Measurements from ENCODE around the gene ALK. TPM values are rescaled to one million over a fixed set of nuclear protein-coding genes. Genes with fewer than 3 reads are reported as not detected.

ALK gene
- total RNA-seq, 1 experiment from 2014 or later, result 14.7 TPM

- Histone ChIP-seq H3K4me3 (ENCODE audit: low read depth, low read length, poor library complexity, severe bottlenecking) (no peak overlapping the region), H3K27me3 (replicated peaks; ENCODE audit: insufficient read depth, low read depth, low read length, poor library complexity) (no peaks in the 10 kb centered on the region), H3K27ac (ENCODE audit: low read depth, low read length, poor library complexity, severe bottlenecking) (no peak overlapping the region), H3K36me3 (ENCODE audit: insufficient read depth, low read length, poor library complexity, severe bottlenecking) (no peaks in the 10 kb centered on the region), H3K4me1 (ENCODE audit: insufficient read depth, low read length, poor library complexity, severe bottlenecking) (peaks cover 21% of the 10 kb centered on the region), H3K9me3 (ENCODE audit: low read depth, low read length, poor library complexity, severe bottlenecking) (no peaks in the 10 kb centered on the region)
- ChIA-PET CTCF (no interaction called here), POLR2A (ENCODE audit: low non-redundant PET) (interaction anchor here (0.6 kb wide), 1 partner anchor 86 kb away, joined by 3 read pairs; no protein-coding TSS in a partner anchor)
- DNase-seq (ENCODE audit: low spot score), result no peak
- intact Hi-C loops (cut with micrococcal nuclease; ENCODE audit: unreplicated experiment), result no loop called here
- no peak for TF ChIP-seq EZH2 (IDR thresholded peaks at IDR 0.05; ENCODE audit: borderline replicate concordance, low read depth, low read length, poor library complexity, severe bottlenecking)
- no peak for TF ChIP-seq CTCF (conservative IDR thresholded peaks at IDR 0.05; ENCODE audit: low read depth, low read length)
- BruUV-seq (replicated peaks), result no TSS peak
Measured at GRCh38 chr2:29400930-29401653, 520.3 kb downstream of the ALK start.

- peaks cover 38% of the 10 kb centered on the region for H3K4me1 ChIP-seq (ENCODE audit: insufficient read depth, low read length, poor library complexity, severe bottlenecking)
- intact Hi-C loops (cut with micrococcal nuclease; ENCODE audit: unreplicated experiment), result loop anchor here (5.0 kb wide), 1 partner anchor 354 kb away; no protein-coding TSS in a partner anchor
- ChIA-PET POLR2A (ENCODE audit: low non-redundant PET) (no interaction called here), CTCF (no interaction called here)
- no TSS peak for BruUV-seq (replicated peaks)
- H3K4me3 ChIP-seq (ENCODE audit: low read depth, low read length, poor library complexity, severe bottlenecking), result no peak overlapping the region
- no peaks in the 10 kb centered on the region for H3K9me3 ChIP-seq (ENCODE audit: low read depth, low read length, poor library complexity, severe bottlenecking)
- H3K27me3 ChIP-seq (replicated peaks; ENCODE audit: insufficient read depth, low read depth, low read length, poor library complexity), result peaks cover 7% of the 10 kb centered on the region
- TF ChIP-seq EZH2 (IDR thresholded peaks at IDR 0.05; ENCODE audit: borderline replicate concordance, low read depth, low read length, poor library complexity, severe bottlenecking), result no peak
- TF ChIP-seq CTCF (conservative IDR thresholded peaks at IDR 0.05; ENCODE audit: low read depth, low read length), result no peak
- peak; percentile 89 for DNase-seq (ENCODE audit: low spot score)
- H3K27ac ChIP-seq (ENCODE audit: low read depth, low read length, poor library complexity, severe bottlenecking), result no peak overlapping the region
- H3K36me3 ChIP-seq (ENCODE audit: insufficient read depth, low read length, poor library complexity, severe bottlenecking), result no peaks in the 10 kb centered on the region
Measured at GRCh38 chr2:29398384-29399237, 522.8 kb downstream of the ALK start.

- no peaks in the 10 kb centered on the region for H3K36me3 ChIP-seq (ENCODE audit: insufficient read depth, low read length, poor library complexity, severe bottlenecking)
- no peaks in the 10 kb centered on the region for H3K9me3 ChIP-seq (ENCODE audit: low read depth, low read length, poor library complexity, severe bottlenecking)
- ChIA-PET CTCF (no interaction called here), POLR2A (ENCODE audit: low non-redundant PET) (no interaction called here)
- peaks cover 7% of the 10 kb centered on the region for H3K27me3 ChIP-seq (replicated peaks; ENCODE audit: insufficient read depth, low read depth, low read length, poor library complexity)
- no peak overlapping the region for H3K27ac ChIP-seq (ENCODE audit: low read depth, low read length, poor library complexity, severe bottlenecking)
- H3K4me3 ChIP-seq (ENCODE audit: low read depth, low read length, poor library complexity, severe bottlenecking), result no peak overlapping the region
- DNase-seq (ENCODE audit: low spot score), result no peak
- peaks cover 44% of the 10 kb centered on the region for H3K4me1 ChIP-seq (ENCODE audit: insufficient read depth, low read length, poor library complexity, severe bottlenecking)
- BruUV-seq (replicated peaks), result no TSS peak
- no peak for TF ChIP-seq EZH2 (IDR thresholded peaks at IDR 0.05; ENCODE audit: borderline replicate concordance, low read depth, low read length, poor library complexity, severe bottlenecking)
- no peak for TF ChIP-seq CTCF (conservative IDR thresholded peaks at IDR 0.05; ENCODE audit: low read depth, low read length)
- intact Hi-C loops (cut with micrococcal nuclease; ENCODE audit: unreplicated experiment), result loop anchor here (5.0 kb wide), 1 partner anchor 355 kb away; no protein-coding TSS in a partner anchor
Measured at GRCh38 chr2:29397713-29398112, 523.7 kb downstream of the ALK start.

All from A673 (cell line).